Parathyroid adenoma (tissue), 2 donors: ENCODE results near the gene KHNYN.
"Not testable (repeated sequence)": the region's sequence is repeated elsewhere in the genome, so short reads cannot be mapped to it uniquely, and the experiment has no call there.

ENCODE experiments used
- H2AFZ ChIP-seq: fragments of 300-600 bp; sonication (generic); one replicate; pipeline ENCODE4 v1.7.0; 2017; ENCODE audit warnings: antibody characterized with exemption, mild to moderate bottlenecking
- H3K27ac ChIP-seq: fragments of 300-600 bp; sonication (generic); one replicate; pipeline ENCODE4 v1.7.0; 2017
- H3K27me3 ChIP-seq: fragments of 300-600 bp; sonication (generic); one replicate; pipeline ENCODE4 v1.7.0; 2017; ENCODE audit warnings: low read length; ENCODE audit not compliant: control insufficient read depth, insufficient read depth
- H3K36me3 ChIP-seq: fragments of 300-600 bp; sonication (generic); one replicate; pipeline ENCODE4 v1.7.0; 2017; ENCODE audit warnings: low read length; ENCODE audit not compliant: control insufficient read depth, insufficient read depth
- H3K4me1 ChIP-seq: fragments of 300-600 bp; sonication (generic); one replicate; pipeline ENCODE4 v1.7.0; 2017; ENCODE audit warnings: control low read depth
- H3K4me2 ChIP-seq: fragments of 300-600 bp; sonication (generic); one replicate; pipeline ENCODE4 v1.7.0; 2017; ENCODE audit warnings: low read length
- H3K4me3 ChIP-seq: fragments of 300-600 bp; sonication (generic); one replicate; pipeline ENCODE4 v1.7.0; 2017; ENCODE audit warnings: low read depth, low read length
- H3K79me2 ChIP-seq: fragments of 300-600 bp; sonication (generic); one replicate; pipeline ENCODE4 v1.7.0; 2017; ENCODE audit warnings: control low read depth
- H3K9ac ChIP-seq: fragments of 300-600 bp; sonication (generic); one replicate; pipeline ENCODE4 v1.7.0; 2017; ENCODE audit warnings: mild to moderate bottlenecking
- H3K9me3 ChIP-seq: fragments of 300-600 bp; sonication (generic); one replicate; pipeline ENCODE4 v1.7.0; 2017; ENCODE audit warnings: low read length; ENCODE audit not compliant: control insufficient read depth
- TF ChIP-seq, protein P1 (sequence below): fragments of 300-600 bp; sonication (generic); IDR thresholded peaks from one replicate; pipeline ENCODE4 v1.7.0; 2017; ENCODE audit warnings: antibody characterized with exemption, mild to moderate bottlenecking
- donor health status: primary hyperparathyroidism.

The KHNYN gene

GRCh38 chr14:24385524-24385923 is 44.2 kb upstream of the KHNYN start:
- Histone ChIP-seq H3K27me3 (no peaks in the 10 kb centered on the region), H3K36me3 (no peaks in the 10 kb centered on the region), H3K27ac (no peak overlapping the region), H2AFZ (no peak overlapping the region), H3K4me3 (no peak overlapping the region), H3K4me1 (no peaks in the 10 kb centered on the region), H3K4me2 (no peak overlapping the region), H3K9me3 (no peaks in the 10 kb centered on the region), H3K9ac (no peak overlapping the region), H3K79me2 (no peaks in the 10 kb centered on the region)
- TF ChIP-seq, protein P1, sequence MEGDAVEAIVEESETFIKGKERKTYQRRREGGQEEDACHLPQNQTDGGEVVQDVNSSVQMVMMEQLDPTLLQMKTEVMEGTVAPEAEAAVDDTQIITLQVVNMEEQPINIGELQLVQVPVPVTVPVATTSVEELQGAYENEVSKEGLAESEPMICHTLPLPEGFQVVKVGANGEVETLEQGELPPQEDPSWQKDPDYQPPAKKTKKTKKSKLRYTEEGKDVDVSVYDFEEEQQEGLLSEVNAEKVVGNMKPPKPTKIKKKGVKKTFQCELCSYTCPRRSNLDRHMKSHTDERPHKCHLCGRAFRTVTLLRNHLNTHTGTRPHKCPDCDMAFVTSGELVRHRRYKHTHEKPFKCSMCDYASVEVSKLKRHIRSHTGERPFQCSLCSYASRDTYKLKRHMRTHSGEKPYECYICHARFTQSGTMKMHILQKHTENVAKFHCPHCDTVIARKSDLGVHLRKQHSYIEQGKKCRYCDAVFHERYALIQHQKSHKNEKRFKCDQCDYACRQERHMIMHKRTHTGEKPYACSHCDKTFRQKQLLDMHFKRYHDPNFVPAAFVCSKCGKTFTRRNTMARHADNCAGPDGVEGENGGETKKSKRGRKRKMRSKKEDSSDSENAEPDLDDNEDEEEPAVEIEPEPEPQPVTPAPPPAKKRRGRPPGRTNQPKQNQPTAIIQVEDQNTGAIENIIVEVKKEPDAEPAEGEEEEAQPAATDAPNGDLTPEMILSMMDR, result no peak

- Histone ChIP-seq H3K4me2 (no peak overlapping the region), H3K9me3 (no peaks in the 10 kb centered on the region), H3K4me1 (no peaks in the 10 kb centered on the region), H2AFZ (no peak overlapping the region), H3K27ac (no peak overlapping the region), H3K27me3 (no peaks in the 10 kb centered on the region), H3K36me3 (no peaks in the 10 kb centered on the region), H3K4me3 (no peak overlapping the region), H3K79me2 (no peaks in the 10 kb centered on the region), H3K9ac (no peak overlapping the region)
- TF ChIP-seq, protein P1, result no peak
Measured at GRCh38 chr14:24387009-24387345, 42.8 kb upstream of the KHNYN start.

GRCh38 chr14:24387579-24387978 is 42.2 kb upstream of the KHNYN start:
- H3K4me2 ChIP-seq, H3K9ac ChIP-seq, H3K79me2 ChIP-seq, H3K4me1 ChIP-seq, H3K27ac ChIP-seq, H3K36me3 ChIP-seq, H3K27me3 ChIP-seq, H3K9me3 ChIP-seq, H2AFZ ChIP-seq, H3K4me3 ChIP-seq: not testable (repeated sequence)

- TF ChIP-seq, protein P1, result no peak
- no peaks in the 10 kb centered on the region for H3K79me2 ChIP-seq
- H3K4me2 ChIP-seq, result no peak overlapping the region
- H3K9me3 ChIP-seq, result no peaks in the 10 kb centered on the region
- H3K27me3 ChIP-seq, result no peaks in the 10 kb centered on the region
- H3K4me3 ChIP-seq, result no peak overlapping the region
- no peaks in the 10 kb centered on the region for H3K4me1 ChIP-seq
- no peaks in the 10 kb centered on the region for H3K36me3 ChIP-seq
- H2AFZ ChIP-seq, result no peak overlapping the region
- no peak overlapping the region for H3K27ac ChIP-seq
- no peak overlapping the region for H3K9ac ChIP-seq
Measured at GRCh38 chr14:24388474-24389179, 41.1 kb upstream of the KHNYN start.

GRCh38 chr14:24389226-24389848 is 40.4 kb upstream of the KHNYN start:
- H3K4me2 ChIP-seq, result no peak overlapping the region
- no peaks in the 10 kb centered on the region for H3K27me3 ChIP-seq
- H2AFZ ChIP-seq, result no peak overlapping the region
- no peak overlapping the region for H3K27ac ChIP-seq
- H3K4me3 ChIP-seq, result no peak overlapping the region
- H3K4me1 ChIP-seq, result no peaks in the 10 kb centered on the region
- TF ChIP-seq, protein P1, result no peak
- no peaks in the 10 kb centered on the region for H3K36me3 ChIP-seq
- H3K79me2 ChIP-seq, result no peaks in the 10 kb centered on the region
- no peaks in the 10 kb centered on the region for H3K9me3 ChIP-seq
- no peak overlapping the region for H3K9ac ChIP-seq
